ENCODE measurements around the gene FYCO1.

Gene FYCO1

GRCh38 chr3:45981346-45982074, 14.1 kb downstream of the FYCO1 start:
- no peak for DNase-seq

- DNase-seq: no peak
Measured at GRCh38 chr3:45980819-45981218, 14.8 kb downstream of the FYCO1 start.

GRCh38 chr3:45980229-45980813, 15.3 kb downstream of the FYCO1 start:
- no peak for DNase-seq

GRCh38 chr3:45979378-45979777, 16.2 kb downstream of the FYCO1 start:
- DNase-seq: no peak

GRCh38 chr3:45978006-45978761, 17.4 kb downstream of the FYCO1 start:
- no peak for DNase-seq

GRCh38 chr3:45976191-45977091, 19.2 kb downstream of the FYCO1 start:
- no peak for DNase-seq

GRCh38 chr3:45975686-45976085, 19.9 kb downstream of the FYCO1 start:
- DNase-seq: no peak

GRCh38 chr3:45974686-45975085, 20.9 kb downstream of the FYCO1 start:
- DNase-seq: no peak

- no peak for DNase-seq
Measured at GRCh38 chr3:45972534-45973402, 22.9 kb downstream of the FYCO1 start.

GRCh38 chr3:45969953-45970352, 25.7 kb downstream of the FYCO1 start:
- DNase-seq: no peak

GRCh38 chr3:45969116-45969515, 26.5 kb downstream of the FYCO1 start:
- no peak for DNase-seq

GRCh38 chr3:45968706-45969105, 26.9 kb downstream of the FYCO1 start:
- DNase-seq: no peak

- no peak for DNase-seq
Measured at GRCh38 chr3:45968149-45968548, 27.5 kb downstream of the FYCO1 start.

GRCh38 chr3:45967724-45968123, 27.9 kb downstream of the FYCO1 start:
- DNase-seq: no peak

GRCh38 chr3:45966950-45967640, 28.5 kb downstream of the FYCO1 start:
- DNase-seq: no peak

- no peak for DNase-seq
Measured at GRCh38 chr3:45966371-45966791, 29.2 kb downstream of the FYCO1 start.

GRCh38 chr3:45965653-45966052, 30.0 kb downstream of the FYCO1 start:
- DNase-seq: no peak

- DNase-seq: no peak
Measured at GRCh38 chr3:45965253-45965652, 30.4 kb downstream of the FYCO1 start.

- DNase-seq: no peak
Measured at GRCh38 chr3:45964139-45964538, 31.5 kb downstream of the FYCO1 start.

GRCh38 chr3:45962033-45962432, 33.6 kb downstream of the FYCO1 start:
- DNase-seq: no peak

- no peak for DNase-seq
Measured at GRCh38 chr3:45960289-45960688, 35.3 kb downstream of the FYCO1 start.
